A549 (cell line): ENCODE measurements around the gene CFAP99. TPM values are rescaled to one million over a fixed set of nuclear protein-coding genes. Genes with fewer than 3 reads are reported as not detected.

Source experiments
- CBX2 ChIP-seq: fragments of 200-600 bp; sonication (generic); IDR thresholded peaks from 2 replicates; pipeline ENCODE4 v1.6.1; 2016; ENCODE audit warnings: low read depth, mild to moderate bottlenecking, borderline replicate concordance
- CBX8 ChIP-seq: fragments of 200-600 bp; sonication (generic); IDR thresholded peaks from 2 replicates; pipeline ENCODE4 v1.6.1; 2016
- CEBPB ChIP-seq, 2 experiments: fragments of >200 bp in 1 of 2; sonication (Bioruptor Twin) in 1 of 2; formaldehyde crosslinking in 1 of 2; IDR thresholded peaks; 2 replicates each; pipeline ENCODE4 v1.6.1; 2012 to 2016
- CHD4 ChIP-seq: fragments of 200-600 bp; sonication (generic); IDR thresholded peaks from 2 replicates; pipeline ENCODE4 v1.6.1; 2016; ENCODE audit warnings: antibody characterized with exemption, mild to moderate bottlenecking, borderline replicate concordance
- CTCF ChIP-seq: fragments of >200 bp; sonication (Bioruptor Twin); formaldehyde crosslinking; IDR thresholded peaks from 3 replicates; pipeline ENCODE4 v1.5.1; 2016
- EHMT2 ChIP-seq: fragments of 200-600 bp; sonication (generic); IDR thresholded peaks from 2 replicates; pipeline ENCODE4 v1.6.1; 2016; ENCODE audit warnings: antibody characterized with exemption, low read depth, mild to moderate bottlenecking, moderate library complexity
- ELK1 ChIP-seq: fragments of 150-350 bp; IDR thresholded peaks from 2 replicates; pipeline ENCODE4 v1.6.1; 2014; ENCODE audit warnings: low read depth, mild to moderate bottlenecking, low read length
- EP300 ChIP-seq, 2 experiments: fragments of >200 bp; sonication (Bioruptor Twin); formaldehyde crosslinking; IDR thresholded peaks; 2 replicates in 1 of 2; 3 replicates in 1 of 2; pipeline ENCODE4 v1.6.1; 2016 to 2017
- FOSB ChIP-seq: fragments of 250-450 bp; sonication (Bioruptor Pico); IDR thresholded peaks from 2 replicates; pipeline ENCODE4 v1.5.0; 2020; ENCODE audit warnings: mild to moderate bottlenecking, moderate library complexity
- FOXS1 ChIP-seq: fragments of 250-450 bp; sonication (Bioruptor Pico); IDR thresholded peaks from 2 replicates; pipeline ENCODE4 v1.5.0; 2020; ENCODE audit warnings: mild to moderate bottlenecking, moderate library complexity
- GATA3 ChIP-seq: IDR thresholded peaks from 2 replicates; pipeline ENCODE4 v1.6.1; 2012; ENCODE audit warnings: borderline replicate concordance
- HDAC2 ChIP-seq: fragments of 200-600 bp; sonication (generic); IDR thresholded peaks from 2 replicates; pipeline ENCODE4 v1.6.1; 2016
- HES2 ChIP-seq: fragments of >200 bp; sonication (Bioruptor Twin); formaldehyde crosslinking; IDR thresholded peaks from 2 replicates; pipeline ENCODE4 v1.6.1; 2016
- HOXA7 ChIP-seq: fragments of 250-450 bp; sonication (Bioruptor Pico); IDR thresholded peaks from 2 replicates; pipeline ENCODE4 v1.5.0; 2020; ENCODE audit warnings: mild to moderate bottlenecking, moderate library complexity
- HOXB13 ChIP-seq: fragments of 250-450 bp; sonication (Bioruptor Pico); IDR thresholded peaks from 2 replicates; pipeline ENCODE4 v1.5.0; 2020; ENCODE audit warnings: low read depth, mild to moderate bottlenecking, moderate library complexity
- HOXB5 ChIP-seq: fragments of 250-450 bp; sonication (Bioruptor Pico); IDR thresholded peaks from 2 replicates; pipeline ENCODE4 v1.5.0; 2020; ENCODE audit warnings: mild to moderate bottlenecking, moderate library complexity
- JUNB ChIP-seq: fragments of >200 bp; sonication (Bioruptor Twin); formaldehyde crosslinking; IDR thresholded peaks from 2 replicates; pipeline ENCODE4 v1.6.1; 2016
- KDM1A ChIP-seq: fragments of 200-600 bp; sonication (generic); IDR thresholded peaks from 2 replicates; pipeline ENCODE4 v1.6.1; 2016; ENCODE audit warnings: low read depth, mild to moderate bottlenecking
- MAFK ChIP-seq: fragments of 450-650 bp; IDR thresholded peaks from 2 replicates; pipeline ENCODE4 v1.6.1; 2014; ENCODE audit not compliant: partially characterized antibody
- MYC ChIP-seq: IDR thresholded peaks from 2 replicates; pipeline ENCODE4 v1.6.1; 2012; ENCODE audit warnings: mild to moderate bottlenecking, inconsistent platforms, low read length, improper control_type of control experiment, borderline replicate concordance
- NPAS2 ChIP-seq: fragments of 250-450 bp; sonication (Bioruptor Pico); IDR thresholded peaks from 2 replicates; pipeline ENCODE4 v1.8.0; 2022; ENCODE audit warnings: mild to moderate bottlenecking, moderate library complexity, borderline replicate concordance
- NR3C1 ChIP-seq: fragments of >200 bp; sonication (Bioruptor Twin); formaldehyde crosslinking; IDR thresholded peaks from 3 replicates; pipeline ENCODE4 v1.6.1; 2017
- POLR2A ChIP-seq: IDR thresholded peaks from 2 replicates; pipeline ENCODE4 v1.6.1; 2012; ENCODE audit warnings: mild to moderate bottlenecking, low read length
- POLR2AphosphoS2 ChIP-seq: conservative IDR thresholded peaks from 2 replicates; pipeline ENCODE4 v1.6.1; 2012; ENCODE audit warnings: low read length, improper control_type of control experiment, inconsistent platforms
- RCOR1 ChIP-seq: fragments of 150-350 bp; IDR thresholded peaks from 2 replicates; pipeline ENCODE4 v1.6.1; 2014; ENCODE audit warnings: antibody characterized with exemption, low read length, low read depth
- RFX5 ChIP-seq: fragments of 450-650 bp; IDR thresholded peaks from 2 replicates; pipeline ENCODE4 v1.7.1; 2014; ENCODE audit warnings: antibody characterized with exemption, mild to moderate bottlenecking, moderate library complexity
- TP53 ChIP-seq: fragments of 250-450 bp; sonication (Bioruptor Pico); IDR thresholded peaks from 2 replicates; pipeline ENCODE4 v1.5.0; 2021; ENCODE audit warnings: mild to moderate bottlenecking, moderate library complexity
- ZFP36 ChIP-seq: fragments of 450-650 bp; IDR thresholded peaks from 2 replicates; pipeline ENCODE4 v1.6.1; 2014; ENCODE audit warnings: borderline replicate concordance; ENCODE audit not compliant: partially characterized antibody
- ZNF302 ChIP-seq: fragments of 250-450 bp; sonication (Bioruptor Pico); IDR thresholded peaks from 2 replicates; pipeline ENCODE4 v1.9.0; 2021; ENCODE audit warnings: inconsistent platforms, mild to moderate bottlenecking, moderate library complexity
- polyA plus RNA-seq, 4 experiments: library from polyadenylated mRNA; depleted of rRNA in 3 of 4; stranded (reverse); fragments of >200 nt; fragmentation: RNase III in 1 of 4; extraction: RNeasy Plus Mini Kit Qiagen cat#74134 plus additional on column Dnase treatment in 1 of 4; gene quantifications; 2 replicates in 3 of 4; 3 replicates in 1 of 4; pipeline ENCODE4 v1.2.3, GENCODE V29; 2011 to 2017

The CFAP99 gene
- polyA plus RNA-seq, 2 of the 4 experiments (the other 2 are of a cell fraction), result 0.09 TPM; not detected in 1

GRCh38 chr4:2412885-2413716 is 5.7 kb upstream of the CFAP99 start (continued):
- TF ChIP-seq TP53 (CRISPR knock-in tag) (no peak), JUNB (no peak), POLR2A (peak; percentile 40), HOXB5 (CRISPR knock-in tag) (no peak), CEBPB (IDR thresholded peaks at IDR 0.05) (no peak), EP300 (IDR thresholded peaks at IDR 0.05) (no peak), MAFK (peak; percentile 84), HES2 (no peak), MYC (no peak), HOXA7 (CRISPR knock-in tag) (no peak), CBX2 (no peak), CHD4 (no peak), EHMT2 (no peak), RCOR1 (no peak), FOSB (CRISPR knock-in tag) (no peak), HOXB13 (CRISPR knock-in tag) (no peak), CTCF (peak; percentile 39), ELK1 (no peak), KDM1A (no peak), FOXS1 (CRISPR knock-in tag) (no peak), GATA3 (0 out of 2 replicates have a peak, but pooled peaks have one; percentile 18), RFX5 (no peak), CBX8 (no peak), POLR2AphosphoS2 (no peak), ZNF302 (CRISPR knock-in tag) (no peak), HDAC2 (no peak), NPAS2 (CRISPR knock-in tag) (no peak), NR3C1 (no peak), ZFP36 (no peak)
